OCI-LY1 (cell line): ENCODE measurements around the gene BMP8B.

ENCODE experiments used
- H2AFZ ChIP-seq: fragments of 200-600 bp; sonication (generic), shearing (Covaris generic); 2 replicates; pipeline ENCODE4 v1.6.0; 2014; ENCODE audit warnings: antibody characterized with exemption, mild to moderate bottlenecking, low read length
- H3F3A ChIP-seq: fragments of 200-600 bp; sonication (generic), shearing (Covaris generic); 2 replicates; pipeline ENCODE4 v1.6.0; 2014; ENCODE audit warnings: mild to moderate bottlenecking, antibody characterized with exemption, low read length, moderate library complexity; ENCODE audit not compliant: insufficient read depth
- H3K27ac ChIP-seq: fragments of 200-600 bp; sonication (generic); 2 replicates; pipeline ENCODE4 v1.5.1; 2014; ENCODE audit warnings: low read length, mixed run types, mild to moderate bottlenecking, low read depth; ENCODE audit not compliant: poor library complexity, severe bottlenecking
- H3K27me3 ChIP-seq: fragments of 200-600 bp; sonication (generic); 2 replicates; pipeline ENCODE4 v1.6.0; 2014; ENCODE audit warnings: antibody characterized with exemption, mild to moderate bottlenecking, low read length, moderate library complexity; ENCODE audit not compliant: insufficient read depth
- H3K36me3 ChIP-seq: fragments of 200-600 bp; sonication (generic); 2 replicates; pipeline ENCODE4 v1.6.1; 2014; ENCODE audit warnings: mild to moderate bottlenecking, antibody characterized with exemption, low read length, moderate library complexity, mixed read lengths; ENCODE audit not compliant: insufficient read depth
- H3K4me1 ChIP-seq: fragments of 200-600 bp; sonication (generic); 2 replicates; pipeline ENCODE4 v1.5.1; 2014; ENCODE audit warnings: mild to moderate bottlenecking, low read length, moderate library complexity; ENCODE audit not compliant: insufficient read depth, severe bottlenecking
- H3K4me2 ChIP-seq: fragments of 200-600 bp; sonication (generic), shearing (Covaris generic); 2 replicates; pipeline ENCODE4 v1.6.1; 2014; ENCODE audit warnings: low read length
- H3K4me3 ChIP-seq: fragments of 200-600 bp; sonication (generic); 2 replicates; pipeline ENCODE4 v1.5.1; 2014; ENCODE audit warnings: low read length, low read depth, mild to moderate bottlenecking, mixed read lengths; ENCODE audit not compliant: poor library complexity, severe bottlenecking
- H3K79me2 ChIP-seq: fragments of 200-600 bp; shearing (Covaris generic); 2 replicates; pipeline ENCODE4 v1.6.1; 2016; ENCODE audit warnings: mixed run types, low read length, mixed read lengths; ENCODE audit not compliant: insufficient read depth
- H3K9ac ChIP-seq: fragments of 200-600 bp; sonication (generic), shearing (Covaris generic); 2 replicates; pipeline ENCODE4 v1.6.1; 2014; ENCODE audit warnings: mild to moderate bottlenecking, low read length, mixed read lengths
- H3K9me2 ChIP-seq: fragments of 200-600 bp; sonication (generic), shearing (Covaris generic); 2 replicates; pipeline ENCODE4 v1.6.1; 2014; ENCODE audit warnings: low read depth, mild to moderate bottlenecking, low read length, mixed read lengths
- H3K9me3 ChIP-seq: fragments of 200-600 bp; shearing (Covaris generic); 2 replicates; pipeline ENCODE4 v1.6.1; 2014; ENCODE audit warnings: low read length, mixed read lengths
- H4K20me1 ChIP-seq: fragments of 200-600 bp; sonication (generic), shearing (Covaris generic); 2 replicates; pipeline ENCODE4 v1.6.0; 2016; ENCODE audit warnings: mild to moderate bottlenecking, low read length; ENCODE audit not compliant: insufficient read depth
- CTCF ChIP-seq: fragments of 200-600 bp; sonication (generic), shearing (Covaris generic); IDR thresholded peaks from 2 replicates; pipeline ENCODE4 v1.5.1; 2017; ENCODE audit warnings: mild to moderate bottlenecking, antibody characterized with exemption, low read length, moderate library complexity, mixed read lengths
- EZH2 ChIP-seq: fragments of 200-600 bp; sonication (generic), shearing (Covaris generic); IDR thresholded peaks from 2 replicates; pipeline ENCODE4 v1.8.0; 2017; ENCODE audit warnings: borderline replicate concordance, mixed run types, mild to moderate bottlenecking, antibody characterized with exemption, low read length, moderate library complexity, mixed read lengths

Gene BMP8B

GRCh38 chr1:39754026-39754570, 34.6 kb downstream of the BMP8B start:
- no peaks in the 10 kb centered on the region for H3K9me2 ChIP-seq
- H2AFZ ChIP-seq = no peak overlapping the region
- no peaks in the 10 kb centered on the region for H3F3A ChIP-seq
- no peaks in the 10 kb centered on the region for H3K27me3 ChIP-seq
- no peak overlapping the region for H3K4me3 ChIP-seq
- H3K4me1 ChIP-seq = no peaks in the 10 kb centered on the region
- H3K4me2 ChIP-seq = no peak overlapping the region
- H3K79me2 ChIP-seq = no peaks in the 10 kb centered on the region
- peaks cover 80% of the 10 kb centered on the region for H3K36me3 ChIP-seq
- H3K9ac ChIP-seq = no peak overlapping the region
- H4K20me1 ChIP-seq = no peaks in the 10 kb centered on the region
- no peak overlapping the region for H3K27ac ChIP-seq
- TF ChIP-seq EZH2 (no peak), CTCF (no peak)
- H3K9me3 ChIP-seq = no peaks in the 10 kb centered on the region

- no peaks in the 10 kb centered on the region for H3F3A ChIP-seq
- H3K27ac ChIP-seq = no peak overlapping the region
- TF ChIP-seq EZH2 (no peak), CTCF (no peak)
- H3K79me2 ChIP-seq = no peaks in the 10 kb centered on the region
- no peak overlapping the region for H3K4me2 ChIP-seq
- peaks cover 87% of the 10 kb centered on the region for H3K36me3 ChIP-seq
- no peaks in the 10 kb centered on the region for H3K27me3 ChIP-seq
- H4K20me1 ChIP-seq = no peaks in the 10 kb centered on the region
- H3K4me1 ChIP-seq = no peaks in the 10 kb centered on the region
- H3K4me3 ChIP-seq = no peak overlapping the region
- no peaks in the 10 kb centered on the region for H3K9me3 ChIP-seq
- no peaks in the 10 kb centered on the region for H3K9me2 ChIP-seq
- H2AFZ ChIP-seq = no peak overlapping the region
- H3K9ac ChIP-seq = no peak overlapping the region
Measured at GRCh38 chr1:39753132-39754025, 35.3 kb downstream of the BMP8B start.

- no peaks in the 10 kb centered on the region for H3K9me2 ChIP-seq
- no peaks in the 10 kb centered on the region for H3K4me1 ChIP-seq
- no peaks in the 10 kb centered on the region for H3F3A ChIP-seq
- H3K27ac ChIP-seq = no peak overlapping the region
- no peaks in the 10 kb centered on the region for H3K27me3 ChIP-seq
- H3K4me2 ChIP-seq = no peak overlapping the region
- H3K36me3 ChIP-seq = peaks cover 90% of the 10 kb centered on the region
- H3K9me3 ChIP-seq = no peaks in the 10 kb centered on the region
- TF ChIP-seq CTCF (no peak), EZH2 (no peak)
- H4K20me1 ChIP-seq = no peaks in the 10 kb centered on the region
- H3K79me2 ChIP-seq = no peaks in the 10 kb centered on the region
- no peak overlapping the region for H2AFZ ChIP-seq
- H3K9ac ChIP-seq = no peak overlapping the region
- H3K4me3 ChIP-seq = no peak overlapping the region
Measured at GRCh38 chr1:39752703-39753102, 36.0 kb downstream of the BMP8B start.
